Activated T-helper 1 cell treated with anti-CD3 and anti-CD28 coated beads, Interleukin-12 subunit alpha, Interleukin-12 subunit beta, Interleukin-2, Interleukin-4 antibody, amounts not matched to agents 30 ng/mL and 10 ng/mL and 1 ng/mL, durations not matched to agents 14 hours and 24 hours and 36 hours (primary cell): Measurements from ENCODE around the gene BSPH1. TPM values are rescaled to one million over a fixed set of nuclear protein-coding genes. Genes with fewer than 3 reads are reported as not detected.
"Not testable (repeated sequence)": the region's sequence is repeated elsewhere in the genome, so short reads cannot be mapped to it uniquely, and the experiment has no call there.

Experiments used
- DNase-seq: peaks from one replicate; pipeline ENCODE4 v3.0.0; 2021; ENCODE audit warnings: low spot score
- H3K27ac Mint-ChIP-seq: one replicate; pipeline ENCODE4 v1.8.0; 2021; ENCODE audit warnings: mild to moderate bottlenecking, mixed read lengths
- H3K27me3 Mint-ChIP-seq: one replicate; pipeline ENCODE4 v1.8.0; 2022; ENCODE audit warnings: mild to moderate bottlenecking, moderate library complexity, mixed read lengths; ENCODE audit not compliant: insufficient read depth
- H3K36me3 Mint-ChIP-seq: one replicate; pipeline ENCODE4 v1.8.0; 2021; ENCODE audit warnings: low read depth, mixed read lengths
- H3K4me1 Mint-ChIP-seq: one replicate; pipeline ENCODE4 v1.8.0; 2021; ENCODE audit warnings: low read depth, mixed read lengths
- H3K4me3 Mint-ChIP-seq: one replicate; pipeline ENCODE4 v1.8.0; 2021; ENCODE audit warnings: mild to moderate bottlenecking, moderate library complexity, mixed read lengths
- H3K9me3 Mint-ChIP-seq: one replicate; pipeline ENCODE4 v1.8.0; 2021; ENCODE audit warnings: mixed read lengths
- intact Hi-C: fragments of 100-400 bp; cut with micrococcal nuclease; formaldehyde crosslinking; loops from one replicate; pipeline ENCODE4 v1.15.1; 2024
- total RNA-seq: library from RNA; stranded (reverse); gene quantifications from 2 replicates; pipeline ENCODE4 v1.2.3, GENCODE V29; 2022

Gene BSPH1
- total RNA-seq, 1 donor from 2014 or later: not detected

- no peak for DNase-seq
- H3K36me3 Mint-ChIP-seq: no peaks in the 10 kb centered on the region
- no peak overlapping the region for H3K4me3 Mint-ChIP-seq
- intact Hi-C loops: no loop called here
- H3K27ac Mint-ChIP-seq: no peak overlapping the region
- H3K4me1 Mint-ChIP-seq: no peaks in the 10 kb centered on the region
- H3K9me3 Mint-ChIP-seq: no peaks in the 10 kb centered on the region
- H3K27me3 Mint-ChIP-seq: peaks cover 4% of the 10 kb centered on the region
Observed at GRCh38 chr19:47996230-47996727, 4.3 kb upstream of the BSPH1 start.

- no peak for DNase-seq
- no peaks in the 10 kb centered on the region for H3K36me3 Mint-ChIP-seq
- intact Hi-C loops: no loop called here
- no peaks in the 10 kb centered on the region for H3K9me3 Mint-ChIP-seq
- H3K27ac Mint-ChIP-seq: no peak within 1 kb of the TSS
- no peak within 1 kb of the TSS for H3K4me3 Mint-ChIP-seq
- H3K4me1 Mint-ChIP-seq: no peaks in the 10 kb centered on the region
- peaks cover 7% of the 10 kb centered on the region for H3K27me3 Mint-ChIP-seq
Observed at GRCh38 chr19:47994209-47994802, 2.3 kb upstream of the BSPH1 start, which contains the start of gene ELSPBP1. Gene ELSPBP1, plus strand, starts transcription at chr19:47994632. Its CDS starts 14,036 bp downstream, at chr19:48008668.

DNA sequence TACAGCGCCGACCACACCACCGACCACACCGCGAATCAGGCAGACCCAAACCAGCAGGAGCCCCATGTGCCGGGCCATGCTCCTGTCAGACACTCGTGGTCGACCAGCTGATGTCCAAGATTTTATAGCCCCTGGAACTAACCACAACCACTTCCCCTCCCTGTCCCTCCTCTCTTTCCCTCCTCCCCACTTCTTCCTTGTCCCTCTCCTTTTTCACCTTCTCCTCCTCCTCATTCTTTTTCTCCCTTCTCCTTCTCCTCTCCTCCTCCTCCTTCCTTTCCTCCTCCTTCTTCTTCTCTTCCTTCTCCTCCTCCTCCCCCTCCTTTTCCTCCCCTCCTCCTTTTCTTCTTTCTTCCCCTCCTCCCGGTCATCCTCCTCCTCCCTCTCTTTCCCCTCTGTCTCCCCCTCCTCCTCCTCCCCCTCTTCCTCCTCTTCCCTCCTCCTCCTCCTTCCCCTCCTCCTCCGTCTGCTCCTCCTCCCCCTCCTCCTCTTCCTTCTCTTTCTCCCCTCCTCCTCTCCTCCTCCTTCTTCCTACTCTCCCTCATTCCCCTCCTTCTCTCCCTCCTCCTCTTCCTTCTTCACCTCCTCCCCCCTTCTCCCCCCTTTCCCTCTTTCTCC is 670 bp downstream of the BSPH1 start:
- Mint-ChIP-seq H3K4me3 (no peak overlapping the region), H3K36me3 (no peaks in the 10 kb centered on the region), H3K9me3 (no peaks in the 10 kb centered on the region), H3K27ac (no peak overlapping the region), H3K4me1 (no peaks in the 10 kb centered on the region), H3K27me3 (peaks cover 7% of the 10 kb centered on the region)
- intact Hi-C loops: no loop called here
- no peak for DNase-seq

DNA sequence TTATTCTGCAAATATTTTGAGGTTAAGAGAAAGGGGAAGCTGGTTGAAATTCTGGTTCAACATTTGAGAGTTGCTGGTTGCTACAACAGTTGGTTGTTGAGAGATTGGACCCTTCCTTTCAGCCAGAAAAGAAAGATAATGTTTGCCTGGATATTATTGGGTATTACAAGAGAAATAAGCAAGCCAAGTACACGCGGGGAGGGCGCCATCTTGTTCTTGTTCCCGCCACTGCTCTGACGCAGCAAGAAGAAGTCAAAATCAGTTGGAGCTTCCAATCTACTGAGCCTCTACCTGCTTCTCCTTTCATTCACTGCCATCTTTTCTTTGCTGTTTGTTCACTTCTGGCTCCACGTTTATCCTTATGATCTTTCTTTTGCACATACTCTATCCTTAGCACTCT is 18.4 kb downstream of the BSPH1 start:
- DNase-seq: no peak
- Mint-ChIP-seq H3K9me3 (no peaks in the 10 kb centered on the region), H3K27ac (no peak overlapping the region), H3K4me3 (no peak overlapping the region), H3K36me3 (no peaks in the 10 kb centered on the region), H3K4me1 (no peaks in the 10 kb centered on the region), H3K27me3 (peaks cover 13% of the 10 kb centered on the region)
- intact Hi-C loops: no loop called here

DNA sequence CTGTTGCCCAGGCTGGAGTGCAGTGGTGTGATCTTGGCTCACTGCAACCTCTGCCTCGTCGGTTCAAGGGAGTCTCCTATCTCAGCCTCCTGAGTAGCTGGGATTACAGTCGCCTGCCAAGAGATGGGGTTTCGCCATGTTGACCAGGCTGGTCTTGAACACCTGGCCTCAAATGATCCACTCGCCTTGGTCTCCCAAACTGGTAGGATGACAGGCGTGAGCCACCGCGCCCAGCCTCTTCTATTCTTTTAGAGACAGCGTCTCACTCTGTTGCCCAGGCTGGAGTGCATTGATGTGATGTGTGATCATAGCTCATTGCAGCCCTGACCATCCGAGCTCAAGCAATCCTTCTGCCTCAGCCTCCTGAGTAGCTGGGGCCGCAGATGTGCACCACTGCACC is 36.0 kb downstream of the BSPH1 start:
- intact Hi-C loops, H3K4me3 Mint-ChIP-seq, H3K27ac Mint-ChIP-seq, H3K36me3 Mint-ChIP-seq, H3K4me1 Mint-ChIP-seq, DNase-seq, H3K27me3 Mint-ChIP-seq, H3K9me3 Mint-ChIP-seq: not testable (repeated sequence)

DNA sequence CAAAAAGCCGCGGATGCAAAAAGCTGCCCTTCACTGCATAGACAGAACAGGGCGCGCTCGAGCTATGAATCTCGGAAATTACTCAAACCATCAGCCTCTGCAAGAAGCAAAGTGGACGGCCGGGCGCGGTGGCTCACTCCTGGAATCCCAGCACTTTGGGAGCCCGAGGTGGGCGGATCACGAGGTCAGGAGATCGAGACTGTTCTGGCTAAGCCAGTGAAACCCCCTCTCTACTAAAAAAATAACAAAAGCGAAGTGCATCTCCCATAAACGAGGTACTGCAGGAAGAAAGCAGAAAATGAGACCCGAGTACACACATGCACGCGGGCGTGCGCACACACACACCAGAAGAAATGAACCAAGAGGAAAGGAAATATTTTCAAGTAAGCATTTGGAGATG is 39.8 kb downstream of the BSPH1 start:
- H3K27me3 Mint-ChIP-seq, DNase-seq, H3K36me3 Mint-ChIP-seq, H3K9me3 Mint-ChIP-seq, H3K27ac Mint-ChIP-seq, intact Hi-C loops, H3K4me3 Mint-ChIP-seq, H3K4me1 Mint-ChIP-seq: not testable (repeated sequence)

DNA sequence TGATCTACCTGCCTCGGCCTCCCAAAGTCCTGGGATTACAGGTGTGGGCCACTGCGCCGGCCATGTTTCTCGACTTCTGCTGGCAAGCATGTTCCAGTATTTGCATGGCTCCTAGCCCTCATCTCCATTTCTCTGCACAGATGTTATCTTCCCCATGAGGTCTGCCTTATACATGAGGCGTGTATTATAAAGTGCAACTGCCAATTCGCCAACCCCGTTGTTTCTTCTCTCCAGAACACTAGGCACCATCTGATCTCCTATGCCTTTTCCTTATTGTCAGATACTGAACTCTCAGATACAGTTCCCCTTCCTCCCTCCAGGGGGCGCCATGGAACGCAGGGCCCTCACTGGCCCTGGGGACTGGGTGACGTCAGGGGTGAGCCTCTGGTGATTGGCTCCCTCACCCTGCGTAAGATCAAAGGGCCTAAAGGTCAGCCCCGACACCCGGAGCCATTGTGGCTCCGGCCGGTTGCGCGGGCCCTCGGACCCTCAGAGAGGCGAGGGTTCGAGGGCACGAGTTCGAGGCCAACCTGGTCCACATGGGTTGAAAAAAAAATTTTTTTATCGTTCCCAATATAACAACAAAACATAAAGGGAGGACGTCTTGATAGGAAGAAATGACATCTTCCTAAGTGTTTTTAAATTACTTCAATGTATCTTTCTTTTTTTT is 42.0 kb downstream of the BSPH1 start:
- intact Hi-C loops, H3K27ac Mint-ChIP-seq, H3K36me3 Mint-ChIP-seq, H3K9me3 Mint-ChIP-seq, H3K4me1 Mint-ChIP-seq, H3K4me3 Mint-ChIP-seq, H3K27me3 Mint-ChIP-seq: not testable (repeated sequence)
- DNase-seq: peak; percentile 38

DNA sequence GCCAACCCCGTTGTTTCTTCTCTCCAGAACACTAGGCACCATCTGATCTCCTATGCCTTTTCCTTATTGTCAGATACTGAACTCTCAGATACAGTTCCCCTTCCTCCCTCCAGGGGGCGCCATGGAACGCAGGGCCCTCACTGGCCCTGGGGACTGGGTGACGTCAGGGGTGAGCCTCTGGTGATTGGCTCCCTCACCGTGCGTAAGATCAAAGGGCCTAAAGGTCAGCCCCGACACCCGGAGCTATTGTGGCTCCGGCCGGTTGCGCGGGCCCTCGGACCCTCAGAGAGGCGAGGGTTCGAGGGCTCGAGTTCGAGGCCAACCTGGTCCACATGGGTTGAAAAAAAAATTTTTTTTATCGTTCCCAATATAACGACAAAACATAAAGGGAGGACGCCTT is 63.4 kb downstream of the BSPH1 start:
- intact Hi-C loops, H3K27ac Mint-ChIP-seq, H3K4me3 Mint-ChIP-seq: not testable (repeated sequence)

GRCh38 chr19:47920107-47920506 is 71.9 kb downstream of the BSPH1 start:
- H3K36me3 Mint-ChIP-seq, intact Hi-C loops, H3K27me3 Mint-ChIP-seq, H3K9me3 Mint-ChIP-seq, H3K27ac Mint-ChIP-seq, H3K4me1 Mint-ChIP-seq, H3K4me3 Mint-ChIP-seq: not testable (repeated sequence)
- peak; percentile 94 for DNase-seq

More for the DNA sequence above, 63.4 kb downstream of the BSPH1 start:
- DNase-seq, H3K27me3 Mint-ChIP-seq, H3K36me3 Mint-ChIP-seq, H3K9me3 Mint-ChIP-seq, H3K4me1 Mint-ChIP-seq: not testable (repeated sequence)

Other genes with a start within 250 kb of the BSPH1 start
- gene NOP53, start 246.6 kb downstream of the BSPH1 start, total RNA-seq: 206 and 211 TPM in 2 replicates
- gene SELENOW, start 213.5 kb downstream of the BSPH1 start, total RNA-seq: 106 and 107 TPM in 2 replicates
- not detected in 2 replicates for gene TPRX1, start 187.6 kb downstream of the BSPH1 start, total RNA-seq
- not detected in 2 replicates for gene CRX, start 170.2 kb downstream of the BSPH1 start, total RNA-seq
- gene TPRX2, start 132.9 kb downstream of the BSPH1 start, total RNA-seq: not detected in 2 replicates
- not detected in 2 replicates for gene SULT2A1, start 105.9 kb downstream of the BSPH1 start, total RNA-seq
- not detected in 2 replicates for gene ELSPBP1, start 2.5 kb upstream of the BSPH1 start, total RNA-seq
- not detected in 2 replicates for gene CABP5, start 51.9 kb upstream of the BSPH1 start, total RNA-seq
- gene PLA2G4C, start 118.6 kb upstream of the BSPH1 start, total RNA-seq: 12.2 and 12.7 TPM in 2 replicates
- 133 and 140 TPM in 2 replicates for gene LIG1, start 178.2 kb upstream of the BSPH1 start, total RNA-seq
- gene ZSWIM9, start 178.5 kb upstream of the BSPH1 start, total RNA-seq: 8.4 and 9.5 TPM in 2 replicates